NCI-H2029 (cell line): ENCODE measurements around the gene RHO.

Source experiments
- DNase-seq: peaks from one replicate; lab custom pipeline; 2025; lab: John Stamatoyannopoulos, UW

The RHO gene

GRCh38 chr3:129519896-129520715 is 8.3 kb upstream of the RHO start:
- no peak for DNase-seq

GRCh38 chr3:129520960-129521359 is 7.5 kb upstream of the RHO start:
- no peak for DNase-seq

DNA sequence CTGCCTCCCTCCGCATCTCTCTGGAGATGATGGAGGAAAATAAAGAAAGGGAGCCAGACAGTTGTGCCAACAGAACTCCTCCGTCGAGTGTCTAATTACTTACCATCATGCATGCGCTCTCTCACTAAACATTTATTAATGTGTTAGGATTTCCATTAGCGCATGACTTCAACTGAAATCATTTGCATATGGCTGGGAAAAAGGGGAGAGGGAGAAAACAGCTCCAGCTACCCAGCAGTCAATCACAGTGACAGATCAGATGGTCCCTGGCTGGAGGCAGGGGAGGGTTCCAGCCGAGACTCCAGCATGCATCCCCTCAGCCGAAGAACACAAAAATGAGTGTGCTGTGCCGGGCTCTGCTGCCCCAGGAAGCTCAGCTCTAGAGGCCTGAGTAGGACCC is 6.8 kb upstream of the RHO start:
- DNase-seq = no peak

DNA sequence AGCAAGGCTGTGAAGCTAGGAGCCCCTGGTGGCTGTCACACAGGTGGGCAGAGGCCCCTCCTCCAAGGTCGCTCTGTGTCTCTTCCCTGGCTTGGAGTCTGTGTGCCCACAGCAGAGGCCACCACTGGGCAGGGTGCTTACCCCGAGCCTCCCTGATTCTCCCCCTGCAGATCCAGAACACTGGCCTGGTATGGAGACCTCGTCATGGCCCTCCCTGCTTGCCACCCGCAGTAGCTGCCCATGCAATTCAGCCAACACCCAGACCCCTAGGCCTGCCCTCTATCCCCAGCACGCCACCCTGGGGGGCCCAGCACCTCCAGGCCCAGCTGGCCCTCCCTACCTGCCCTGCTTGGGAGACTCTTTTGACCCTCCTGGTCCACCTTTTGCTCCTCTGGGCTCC is 5.5 kb upstream of the RHO start:
- DNase-seq = no peak

- DNase-seq = no peak
These were observed 4.4 kb upstream of the RHO start for GRCh38 chr3:129524081-129524480.

GRCh38 chr3:129525341-129525968 is 3.0 kb upstream of the RHO start:
- no peak for DNase-seq

DNA sequence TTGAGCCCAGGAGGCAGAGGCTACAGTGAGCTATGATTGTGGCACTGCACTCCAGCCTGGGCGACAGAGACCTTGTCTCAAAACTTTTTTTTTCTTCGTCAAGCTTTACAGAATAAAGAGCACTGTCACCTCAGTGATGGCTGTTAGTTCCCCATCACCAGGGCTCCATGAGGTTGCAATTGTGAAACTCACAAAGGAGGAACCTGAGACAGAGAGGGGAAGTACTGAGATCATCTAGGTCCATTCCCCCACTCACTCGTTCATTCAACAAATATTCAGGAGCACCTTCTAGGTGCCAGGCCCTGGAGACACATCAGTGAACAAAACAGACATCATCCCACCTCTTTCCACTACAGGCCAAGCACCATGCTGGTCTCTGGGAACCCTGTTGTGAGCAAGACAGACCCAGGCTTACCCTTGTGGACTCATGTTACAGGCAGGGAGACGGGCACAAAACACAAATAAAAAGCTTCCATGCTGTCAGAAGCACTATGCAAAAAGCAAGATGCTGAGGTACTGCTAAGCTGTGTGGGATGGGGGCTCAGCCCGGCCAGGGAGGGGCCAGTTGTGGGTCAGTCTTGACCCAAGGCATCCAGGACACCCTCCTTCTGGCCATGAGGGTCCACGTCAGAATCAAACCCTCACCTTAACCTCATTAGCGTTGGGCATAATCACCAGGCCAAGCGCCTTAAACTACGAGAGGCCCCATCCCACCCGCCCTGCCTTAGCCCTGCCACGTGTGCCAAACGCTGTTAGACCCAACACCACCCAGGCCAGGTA is 2.1 kb upstream of the RHO start:
- DNase-seq = no peak

DNA sequence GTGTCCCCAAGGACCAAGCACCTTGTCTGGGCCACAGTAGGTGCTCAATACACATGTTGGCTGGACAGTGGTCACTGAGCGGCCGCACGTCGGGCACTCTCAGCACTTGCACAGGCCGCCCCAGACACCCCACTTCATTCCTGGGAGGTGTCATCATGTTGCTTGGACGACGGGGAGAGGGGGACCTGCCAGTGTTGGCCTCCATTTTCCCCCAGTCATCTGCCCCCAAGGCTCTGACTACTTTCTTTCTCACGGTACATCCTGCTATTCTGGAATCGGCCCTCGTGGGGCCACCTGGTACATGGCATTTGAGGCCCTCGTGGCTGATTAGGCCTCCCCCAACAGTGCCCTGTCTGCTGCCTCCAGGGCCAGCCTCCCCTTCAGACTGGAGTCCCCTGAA is 1.2 kb upstream of the RHO start:
- no peak for DNase-seq

DNA sequence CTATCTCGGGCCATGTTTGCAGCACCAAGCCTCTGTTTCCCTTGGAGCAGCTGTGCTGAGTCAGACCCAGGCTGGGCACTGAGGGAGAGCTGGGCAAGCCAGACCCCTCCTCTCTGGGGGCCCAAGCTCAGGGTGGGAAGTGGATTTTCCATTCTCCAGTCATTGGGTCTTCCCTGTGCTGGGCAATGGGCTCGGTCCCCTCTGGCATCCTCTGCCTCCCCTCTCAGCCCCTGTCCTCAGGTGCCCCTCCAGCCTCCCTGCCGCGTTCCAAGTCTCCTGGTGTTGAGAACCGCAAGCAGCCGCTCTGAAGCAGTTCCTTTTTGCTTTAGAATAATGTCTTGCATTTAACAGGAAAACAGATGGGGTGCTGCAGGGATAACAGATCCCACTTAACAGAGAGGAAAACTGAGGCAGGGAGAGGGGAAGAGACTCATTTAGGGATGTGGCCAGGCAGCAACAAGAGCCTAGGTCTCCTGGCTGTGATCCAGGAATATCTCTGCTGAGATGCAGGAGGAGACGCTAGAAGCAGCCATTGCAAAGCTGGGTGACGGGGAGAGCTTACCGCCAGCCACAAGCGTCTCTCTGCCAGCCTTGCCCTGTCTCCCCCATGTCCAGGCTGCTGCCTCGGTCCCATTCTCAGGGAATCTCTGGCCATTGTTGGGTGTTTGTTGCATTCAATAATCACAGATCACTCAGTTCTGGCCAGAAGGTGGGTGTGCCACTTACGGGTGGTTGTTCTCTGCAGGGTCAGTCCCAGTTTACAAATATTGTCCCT is 1.2 kb downstream of the RHO start:
- no peak for DNase-seq

DNA sequence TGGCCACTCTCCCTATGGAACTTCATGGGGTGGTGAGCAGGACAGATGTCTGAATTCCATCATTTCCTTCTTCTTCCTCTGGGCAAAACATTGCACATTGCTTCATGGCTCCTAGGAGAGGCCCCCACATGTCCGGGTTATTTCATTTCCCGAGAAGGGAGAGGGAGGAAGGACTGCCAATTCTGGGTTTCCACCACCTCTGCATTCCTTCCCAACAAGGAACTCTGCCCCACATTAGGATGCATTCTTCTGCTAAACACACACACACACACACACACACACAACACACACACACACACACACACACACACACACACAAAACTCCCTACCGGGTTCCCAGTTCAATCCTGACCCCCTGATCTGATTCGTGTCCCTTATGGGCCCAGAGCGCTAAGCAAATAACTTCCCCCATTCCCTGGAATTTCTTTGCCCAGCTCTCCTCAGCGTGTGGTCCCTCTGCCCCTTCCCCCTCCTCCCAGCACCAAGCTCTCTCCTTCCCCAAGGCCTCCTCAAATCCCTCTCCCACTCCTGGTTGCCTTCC is 1.9 kb downstream of the RHO start:
- DNase-seq = no peak

DNA sequence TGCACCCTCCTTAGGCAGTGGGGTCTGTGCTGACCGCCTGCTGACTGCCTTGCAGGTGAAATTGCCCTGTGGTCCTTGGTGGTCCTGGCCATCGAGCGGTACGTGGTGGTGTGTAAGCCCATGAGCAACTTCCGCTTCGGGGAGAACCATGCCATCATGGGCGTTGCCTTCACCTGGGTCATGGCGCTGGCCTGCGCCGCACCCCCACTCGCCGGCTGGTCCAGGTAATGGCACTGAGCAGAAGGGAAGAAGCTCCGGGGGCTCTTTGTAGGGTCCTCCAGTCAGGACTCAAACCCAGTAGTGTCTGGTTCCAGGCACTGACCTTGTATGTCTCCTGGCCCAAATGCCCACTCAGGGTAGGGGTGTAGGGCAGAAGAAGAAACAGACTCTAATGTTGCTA is 2.4 kb downstream of the RHO start:
- DNase-seq = no peak

GRCh38 chr3:129531699-129532098 is 3.3 kb downstream of the RHO start:
- DNase-seq = no peak

GRCh38 chr3:129532261-129532660 is 3.8 kb downstream of the RHO start:
- DNase-seq = no peak

DNA sequence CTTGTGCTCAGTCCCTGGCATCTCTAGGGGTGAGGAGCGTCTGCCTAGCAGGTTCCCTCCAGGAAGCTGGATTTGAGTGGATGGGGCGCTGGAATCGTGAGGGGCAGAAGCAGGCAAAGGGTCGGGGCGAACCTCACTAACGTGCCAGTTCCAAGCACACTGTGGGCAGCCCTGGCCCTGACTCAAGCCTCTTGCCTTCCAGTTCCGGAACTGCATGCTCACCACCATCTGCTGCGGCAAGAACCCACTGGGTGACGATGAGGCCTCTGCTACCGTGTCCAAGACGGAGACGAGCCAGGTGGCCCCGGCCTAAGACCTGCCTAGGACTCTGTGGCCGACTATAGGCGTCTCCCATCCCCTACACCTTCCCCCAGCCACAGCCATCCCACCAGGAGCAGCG is 5.0 kb downstream of the RHO start:
- DNase-seq = no peak

DNA sequence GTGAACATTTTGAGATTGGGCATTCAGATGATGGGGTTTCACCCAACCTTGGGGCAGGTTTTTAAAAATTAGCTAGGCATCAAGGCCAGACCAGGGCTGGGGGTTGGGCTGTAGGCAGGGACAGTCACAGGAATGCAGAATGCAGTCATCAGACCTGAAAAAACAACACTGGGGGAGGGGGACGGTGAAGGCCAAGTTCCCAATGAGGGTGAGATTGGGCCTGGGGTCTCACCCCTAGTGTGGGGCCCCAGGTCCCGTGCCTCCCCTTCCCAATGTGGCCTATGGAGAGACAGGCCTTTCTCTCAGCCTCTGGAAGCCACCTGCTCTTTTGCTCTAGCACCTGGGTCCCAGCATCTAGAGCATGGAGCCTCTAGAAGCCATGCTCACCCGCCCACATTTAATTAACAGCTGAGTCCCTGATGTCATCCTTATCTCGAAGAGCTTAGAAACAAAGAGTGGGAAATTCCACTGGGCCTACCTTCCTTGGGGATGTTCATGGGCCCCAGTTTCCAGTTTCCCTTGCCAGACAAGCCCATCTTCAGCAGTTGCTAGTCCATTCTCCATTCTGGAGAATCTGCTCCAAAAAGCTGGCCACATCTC is 6.1 kb downstream of the RHO start:
- DNase-seq = no peak

GRCh38 chr3:129535075-129535474 is 6.6 kb downstream of the RHO start:
- DNase-seq = no peak

- no peak for DNase-seq
These were observed 7.9 kb downstream of the RHO start for GRCh38 chr3:129536374-129536667.

DNA sequence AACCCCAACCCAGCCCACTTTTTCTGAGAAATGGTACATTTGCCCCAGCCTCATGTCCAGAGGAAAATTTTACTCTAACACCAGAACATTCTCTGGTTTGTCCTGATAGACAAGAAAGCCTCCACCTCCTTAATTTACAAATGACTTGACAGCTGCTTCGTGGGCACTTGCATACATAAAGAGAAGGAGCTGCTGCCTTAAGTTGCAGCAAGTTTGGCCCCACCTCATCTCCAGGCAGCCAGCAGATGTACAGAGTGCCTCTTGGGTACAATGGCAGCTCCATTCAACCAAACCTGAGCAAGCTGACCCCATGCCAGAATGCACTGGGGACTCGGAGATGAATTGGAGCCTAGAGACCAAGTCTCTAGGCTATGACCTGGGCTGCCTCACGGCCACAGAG is 8.4 kb downstream of the RHO start:
- no peak for DNase-seq

- DNase-seq = no peak
These were observed 10.8 kb downstream of the RHO start for GRCh38 chr3:129539206-129539605.

DNA sequence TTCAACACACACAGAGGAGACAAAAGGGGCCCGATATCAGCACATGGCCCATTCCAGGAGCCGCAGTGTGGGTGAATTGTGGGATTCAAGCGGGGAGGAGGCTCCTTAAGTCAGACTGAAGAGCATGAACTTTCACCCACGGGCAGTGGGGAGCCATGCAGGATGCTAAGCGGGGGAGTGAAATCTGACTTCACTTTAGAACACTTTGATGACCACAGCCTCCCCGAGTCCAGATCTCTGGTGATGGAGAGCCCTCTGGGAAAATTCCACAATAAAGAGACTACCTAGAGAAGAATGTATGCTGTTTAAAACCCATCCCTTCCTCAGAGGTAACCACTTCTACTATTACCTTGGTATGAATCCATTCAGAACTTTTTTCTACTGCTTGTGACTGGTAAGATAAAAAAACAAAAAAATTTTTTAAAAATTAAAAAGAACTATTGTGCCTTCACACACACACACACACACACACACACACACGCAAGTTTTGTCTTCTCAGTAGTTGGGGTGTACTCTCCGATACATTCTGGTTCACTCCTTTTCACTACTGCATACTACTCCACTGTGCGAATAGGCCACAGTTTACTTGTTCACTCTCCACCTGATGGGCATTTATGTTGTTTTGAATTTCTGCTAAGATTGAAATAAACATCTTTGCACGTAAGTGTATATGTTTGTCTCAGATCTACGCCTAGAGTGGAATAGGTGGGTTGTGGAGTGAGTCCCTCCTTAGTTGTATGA is 12.5 kb downstream of the RHO start:
- no peak for DNase-seq

DNA sequence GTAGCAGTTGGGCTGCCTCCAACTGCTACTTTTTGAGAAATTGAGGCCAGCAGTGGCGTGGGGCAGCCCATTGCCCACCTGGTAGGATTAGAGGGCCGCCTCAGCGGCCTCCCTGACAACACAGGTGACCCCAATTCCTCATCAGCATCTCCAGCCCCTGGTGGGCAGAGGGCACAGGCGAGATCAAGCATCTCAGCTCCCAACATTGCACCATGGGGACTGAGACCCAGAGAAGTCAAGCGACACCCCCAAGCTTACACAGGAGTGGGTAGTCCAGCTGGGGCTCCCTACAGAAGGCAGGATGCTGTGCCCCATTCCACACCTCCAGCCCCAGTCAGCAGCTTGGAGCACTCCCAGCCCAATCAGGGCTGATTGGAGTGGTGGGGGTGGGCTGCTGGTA is 14.3 kb downstream of the RHO start:
- DNase-seq = no peak
